Endothelial cell of umbilical vein (primary cell): ENCODE measurements around the gene NACA. TPM values are rescaled to one million over a fixed set of nuclear protein-coding genes. Genes with fewer than 3 reads are reported as not detected.

ENCODE experiments used
- BruUV-seq: library from RNA; stranded (reverse); fragments of 400-500 nt; replicated peaks from 2 replicates; lab custom pipeline; 2021; lab: Mats Ljungman, UMichigan
- CTCF ChIA-PET: fragments of 300-600, 350-600 bp; sonication (Branson Sonifier 250); formaldehyde crosslinking; loops from one replicate; lab custom pipeline; 2021; ENCODE audit warnings: antibody characterized with exemption, inconsistent platforms; lab: Charles Lee
- POLR2A ChIA-PET: fragments of 300-600, 350-600 bp; sonication (Branson Sonifier 250); formaldehyde crosslinking; loops from one replicate; lab custom pipeline; 2021; ENCODE audit warnings: antibody characterized with exemption, inconsistent platforms; lab: Charles Lee
- DNase-seq: peaks from one replicate; pipeline ENCODE4 v3.0.0-alpha.2; 2011; ENCODE audit warnings: low read depth, low spot score
- FAIRE-seq: peaks from 2 replicates; lab custom pipeline; 2011; peaks lifted over from hg19 to GRCh38; lab: Jason Lieb, UNC
- H2AFZ ChIP-seq: 2 replicates; pipeline ENCODE4 v1.6.0; 2012; ENCODE audit warnings: low read depth, low read length, control low read depth, inconsistent platforms
- H3K27ac ChIP-seq: 2 replicates; pipeline ENCODE4 v1.5.1; 2011; ENCODE audit warnings: low read depth, mild to moderate bottlenecking, control low read depth, low read length, moderate library complexity; ENCODE audit not compliant: insufficient read depth
- H3K27me3 ChIP-seq, 2 experiments: 2 replicates each; pipeline versions ENCODE4 v1.6.0 to v1.6.1; 2011; ENCODE audit warnings: low read length in 2 of 2, mixed read lengths in 1 of 2; ENCODE audit not compliant: control insufficient read depth in 2 of 2, insufficient read depth in 2 of 2
- H3K36me3 ChIP-seq, 2 experiments: 2 replicates in 1 of 2; 3 replicates in 1 of 2; pipeline ENCODE4 v1.5.1; 2011; ENCODE audit warnings: low read length in 2 of 2, mild to moderate bottlenecking in 1 of 2, moderate library complexity in 1 of 2; ENCODE audit not compliant: control insufficient read depth in 2 of 2, insufficient read depth in 2 of 2; ENCODE audit errors: extremely low read depth in 1 of 2
- H3K4me1 ChIP-seq: 3 replicates; pipeline ENCODE4 v1.5.1; 2011; ENCODE audit warnings: mild to moderate bottlenecking, low read length; ENCODE audit not compliant: control insufficient read depth, insufficient read depth; ENCODE audit errors: extremely low read depth
- H3K4me2 ChIP-seq: 2 replicates; pipeline ENCODE4 v1.6.1; 2011; ENCODE audit warnings: low read length, control low read depth, mixed read lengths; ENCODE audit not compliant: insufficient read depth
- H3K4me3 ChIP-seq, 3 experiments: fragments of 200-600 bp in 1 of 3; sonication (generic), shearing (Covaris generic) in 1 of 3; replicated peaks in 1 of 3; 2 replicates each; pipeline ENCODE4 v1.5.1; 2011 to 2016; ENCODE audit warnings: control low read depth in 3 of 3, low read length in 3 of 3, mild to moderate bottlenecking in 2 of 3, inconsistent platforms in 1 of 3, low read depth in 1 of 3, moderate library complexity in 1 of 3; ENCODE audit not compliant: insufficient read depth in 1 of 3
- H3K79me2 ChIP-seq: 2 replicates; pipeline ENCODE4 v1.6.0; 2012; ENCODE audit warnings: low read length, inconsistent platforms; ENCODE audit not compliant: control insufficient read depth, insufficient read depth
- H3K9ac ChIP-seq: replicated peaks from 2 replicates; pipeline ENCODE3; 2011; ENCODE audit warnings: low read length, control low read depth; ENCODE audit not compliant: insufficient read depth; ENCODE audit errors: extremely low read depth
- H3K9me1 ChIP-seq: replicated peaks from 3 replicates; pipeline ENCODE4 v1.6.0; 2011; ENCODE audit warnings: mild to moderate bottlenecking, low read length; ENCODE audit not compliant: control insufficient read depth, insufficient read depth; ENCODE audit errors: extremely low read depth
- H3K9me3 ChIP-seq: replicated peaks from 2 replicates; pipeline ENCODE4 v1.5.1; 2012; ENCODE audit warnings: low read length, inconsistent platforms; ENCODE audit not compliant: control insufficient read depth, insufficient read depth
- H4K20me1 ChIP-seq: replicated peaks from 2 replicates; pipeline ENCODE3; 2011; ENCODE audit warnings: mild to moderate bottlenecking, low read length; ENCODE audit not compliant: control insufficient read depth, insufficient read depth; ENCODE audit errors: extremely low read depth
- EZH2 ChIP-seq: IDR thresholded peaks from 2 replicates; pipeline ENCODE4 v1.6.1; 2012; ENCODE audit warnings: borderline replicate concordance, low read depth, mild to moderate bottlenecking, moderate library complexity, low read length, inconsistent platforms; ENCODE audit not compliant: severe bottlenecking
- FOS ChIP-seq: IDR thresholded peaks from 2 replicates; pipeline ENCODE4 v1.6.1; 2011; ENCODE audit warnings: mild to moderate bottlenecking, low read length, moderate library complexity, borderline replicate concordance; ENCODE audit not compliant: insufficient read depth
- GATA2 ChIP-seq: IDR thresholded peaks from 2 replicates; pipeline ENCODE4 v1.7.0; 2011; ENCODE audit warnings: low read depth, mild to moderate bottlenecking, moderate library complexity, mixed read lengths, low read length; ENCODE audit not compliant: insufficient read length, insufficient read depth
- JUN ChIP-seq: IDR thresholded peaks from 2 replicates; pipeline ENCODE4 v1.6.1; 2011; ENCODE audit warnings: borderline replicate concordance, low read depth; ENCODE audit not compliant: insufficient read length, insufficient read depth
- MAX ChIP-seq: IDR thresholded peaks from 2 replicates; pipeline ENCODE4 v1.6.1; 2011; ENCODE audit not compliant: insufficient read depth, insufficient read length
- MYC ChIP-seq: IDR thresholded peaks from one replicate; pipeline ENCODE4 v1.6.1; 2011; ENCODE audit warnings: mild to moderate bottlenecking, low read depth, low read length
- POLR2A ChIP-seq: IDR thresholded peaks from 2 replicates; pipeline ENCODE4 v1.6.1; 2012; ENCODE audit warnings: low read depth, mild to moderate bottlenecking, control low read depth, low read length
- POLR2AphosphoS5 ChIP-seq: IDR thresholded peaks from 2 replicates; pipeline ENCODE4 v1.6.1; 2012; ENCODE audit warnings: low read depth, mild to moderate bottlenecking, control low read depth, low read length, moderate library complexity; ENCODE audit not compliant: insufficient read depth
- dilution Hi-C: fragments of 300-500 bp; cut with MboI; formaldehyde crosslinking; loops from one replicate; pipeline ENCODE4 v1.15.0; 2019; ENCODE audit warnings: low sequenced_read_pairs; ENCODE audit not compliant: extremely low pct_ligation_motif_present
- intact Hi-C: fragments of 100-400 bp; cut with micrococcal nuclease; formaldehyde crosslinking; loops from one replicate; pipeline ENCODE4 v1.10.0; 2022
- polyA plus RNA-seq, 4 experiments: library from polyadenylated mRNA; depleted of rRNA in 3 of 4; stranded (reverse) in 3 of 4; unstranded in 1 of 4; fragments of >200 nt; gene quantifications; 2 replicates each; pipeline versions ENCODE4 v1.2.1 to v1.2.3, GENCODE V29; 2011 to 2012; ENCODE audit warnings: missing spikeins in 1 of 4
- total RNA-seq: library from RNA; stranded (reverse); gene quantifications from 2 replicates; pipeline ENCODE4 v1.2.3, GENCODE V29; 2021
- TF ChIP-seq, protein P1 (sequence below), 2 donors: IDR thresholded peaks; 1 replicate in 1 of 2; 2 replicates in 1 of 2; pipeline ENCODE4 v1.5.1; 2011; ENCODE audit warnings: low read length in 2 of 2, mild to moderate bottlenecking in 2 of 2, moderate library complexity in 2 of 2, control low read depth in 1 of 2, inconsistent platforms in 1 of 2, low read depth in 1 of 2; ENCODE audit not compliant: insufficient read depth in 1 of 2; ENCODE audit errors: extremely low read depth in 1 of 2

The NACA gene
- total and polyA plus RNA-seq, 2 donors (not counting 3 experiments of a cell fraction or from before 2014, with no cell fraction given), result 260 to 892 TPM

DNA sequence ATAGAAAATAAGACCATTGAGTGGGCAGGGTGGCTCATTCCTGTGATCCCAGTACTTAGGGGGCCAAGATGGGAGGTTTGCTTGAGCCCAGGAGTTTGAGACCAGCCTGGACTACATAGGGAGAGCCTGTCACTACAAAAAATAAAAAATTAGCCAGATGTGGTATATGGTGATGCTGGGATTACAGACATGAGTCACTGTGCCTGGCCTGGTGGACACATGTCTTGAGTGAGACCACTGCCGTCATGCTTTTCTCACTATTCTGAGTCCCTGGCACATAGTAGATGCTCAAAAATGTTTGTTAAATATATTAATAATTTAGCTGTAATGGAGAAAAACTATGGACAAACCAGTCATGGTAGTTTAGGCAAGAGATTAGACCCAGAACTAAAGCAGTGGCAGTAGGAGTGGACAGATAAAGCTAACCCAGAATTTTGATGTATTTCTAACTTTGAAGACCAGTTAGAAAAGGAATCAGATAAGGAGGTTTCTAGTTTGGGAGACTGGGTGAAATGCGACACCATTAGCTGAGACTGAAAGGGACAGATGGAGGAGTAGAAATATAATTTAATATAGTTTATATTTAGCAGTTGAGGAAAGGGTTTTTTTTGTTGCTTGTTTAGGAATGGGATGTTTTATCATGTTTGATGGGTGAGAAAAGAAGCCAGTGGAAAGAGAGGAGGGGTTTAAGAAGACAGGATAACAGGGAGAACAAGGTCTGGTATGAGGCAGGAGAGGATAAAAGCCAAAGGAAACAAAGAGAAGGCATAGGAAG is 29.6 kb downstream of the NACA start:
- intact Hi-C loops (no loop called here), dilution Hi-C loops (no loop called here)
- Histone ChIP-seq H3K36me3 (no peaks in the 10 kb centered on the region), H3K9me1 (no peaks in the 10 kb centered on the region), H3K27ac (no peak overlapping the region), H3K4me1 (no peaks in the 10 kb centered on the region), H3K9me3 (no peaks in the 10 kb centered on the region), H2AFZ (no peak overlapping the region), H3K4me3 (no peak overlapping the region), H3K4me2 (no peak overlapping the region), H3K79me2 (no peaks in the 10 kb centered on the region), H4K20me1 (no peaks in the 10 kb centered on the region), H3K9ac (no peak overlapping the region), H3K27me3 (peaks cover 0 to 3% of the 10 kb centered on the region in 2 experiments)
- POLR2A ChIA-PET, result no interaction called here
- FAIRE-seq (no peak), DNase-seq (no peak)
- CTCF ChIA-PET, result no interaction called here
- TF ChIP-seq EZH2, result no peak
- TF ChIP-seq, protein P1, sequence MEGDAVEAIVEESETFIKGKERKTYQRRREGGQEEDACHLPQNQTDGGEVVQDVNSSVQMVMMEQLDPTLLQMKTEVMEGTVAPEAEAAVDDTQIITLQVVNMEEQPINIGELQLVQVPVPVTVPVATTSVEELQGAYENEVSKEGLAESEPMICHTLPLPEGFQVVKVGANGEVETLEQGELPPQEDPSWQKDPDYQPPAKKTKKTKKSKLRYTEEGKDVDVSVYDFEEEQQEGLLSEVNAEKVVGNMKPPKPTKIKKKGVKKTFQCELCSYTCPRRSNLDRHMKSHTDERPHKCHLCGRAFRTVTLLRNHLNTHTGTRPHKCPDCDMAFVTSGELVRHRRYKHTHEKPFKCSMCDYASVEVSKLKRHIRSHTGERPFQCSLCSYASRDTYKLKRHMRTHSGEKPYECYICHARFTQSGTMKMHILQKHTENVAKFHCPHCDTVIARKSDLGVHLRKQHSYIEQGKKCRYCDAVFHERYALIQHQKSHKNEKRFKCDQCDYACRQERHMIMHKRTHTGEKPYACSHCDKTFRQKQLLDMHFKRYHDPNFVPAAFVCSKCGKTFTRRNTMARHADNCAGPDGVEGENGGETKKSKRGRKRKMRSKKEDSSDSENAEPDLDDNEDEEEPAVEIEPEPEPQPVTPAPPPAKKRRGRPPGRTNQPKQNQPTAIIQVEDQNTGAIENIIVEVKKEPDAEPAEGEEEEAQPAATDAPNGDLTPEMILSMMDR (IDR thresholded peaks at IDR 0.05; ENCODE audit: extremely low read depth in 1 of 2, insufficient read depth in 1 of 2, low read depth in 1 of 2, low read length in 2 of 2), result no peak
- TF ChIP-seq MYC, result no peak
- TF ChIP-seq FOS, result no peak
- BruUV-seq, result no TSS peak

GRCh38 chr12:56694161-56694560 is 30.9 kb downstream of the NACA start:
- DNase-seq, result no peak
- intact Hi-C loops (no loop called here), dilution Hi-C loops (no loop called here)
- BruUV-seq, result no TSS peak
- H3K27me3 ChIP-seq, result peaks cover 0 to 3% of the 10 kb centered on the region in 2 experiments
- no peaks in the 10 kb centered on the region for H3K36me3 ChIP-seq
- POLR2A ChIA-PET, result interaction anchor here (0.7 kb wide), 1 partner anchor 14 kb away, joined by 6 read pairs; no protein-coding TSS in a partner anchor
- TF ChIP-seq GATA2, result no peak
- no peak for TF ChIP-seq EZH2
- TF ChIP-seq JUN, result no peak
- TF ChIP-seq, protein P1 (IDR thresholded peaks at IDR 0.05; ENCODE audit: extremely low read depth in 1 of 2, insufficient read depth in 1 of 2, low read depth in 1 of 2, low read length in 2 of 2), result no peak
- TF ChIP-seq MAX, result no peak
- TF ChIP-seq FOS, result no peak
- no peak for TF ChIP-seq POLR2AphosphoS5
- no peak for TF ChIP-seq POLR2A
- no peak for TF ChIP-seq MYC
- no peaks in the 10 kb centered on the region for H3K79me2 ChIP-seq
- no peak for FAIRE-seq
- no peaks in the 10 kb centered on the region for H4K20me1 ChIP-seq
- CTCF ChIA-PET, result no interaction called here
- H3K9me1 ChIP-seq, result no peaks in the 10 kb centered on the region
- no peaks in the 10 kb centered on the region for H3K9me3 ChIP-seq
- H3K27ac ChIP-seq, result no peak overlapping the region
- no peak overlapping the region for H3K4me2 ChIP-seq
- H2AFZ ChIP-seq, result no peak overlapping the region
- H3K9ac ChIP-seq, result no peak overlapping the region
- peaks cover 2% of the 10 kb centered on the region for H3K4me1 ChIP-seq
- no peak overlapping the region for H3K4me3 ChIP-seq
